ENCODE data around the gene STK32B. TPM values are rescaled to one million over a fixed set of nuclear protein-coding genes. Genes with fewer than 3 reads are reported as not detected.

The STK32B gene
- polyA plus RNA-seq, 2 of the 4 experiments (the other 2 are of a cell fraction), result 7.6 to 12.1 TPM

DNA sequence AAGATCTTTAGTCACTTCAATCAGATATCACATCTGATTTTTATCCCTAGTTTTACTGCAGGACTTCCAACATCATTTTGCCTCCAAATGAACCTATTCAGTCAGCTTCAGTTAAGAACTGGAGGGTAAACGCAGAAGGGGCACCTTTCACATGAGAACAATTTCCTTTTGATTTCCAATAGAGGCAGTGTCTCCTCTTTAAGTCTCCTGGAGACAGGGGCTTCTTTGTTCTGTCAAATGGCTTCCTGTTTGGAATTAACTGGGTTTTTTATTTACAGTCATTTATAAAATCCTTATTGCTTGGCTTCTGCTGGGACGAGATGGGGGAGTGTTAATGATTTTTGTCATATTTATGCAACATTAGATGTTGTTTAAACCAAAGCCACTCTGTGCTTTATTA lies 164.0 kb downstream of the STK32B start (continued):
- TF ChIP-seq HEYL (CRISPR knock-in tag; IDR thresholded peaks at IDR 0.05), result no peak

- H3K4me3 ChIP-seq, result no peak overlapping the region
- ATAC-seq, result no peak
- DNase-seq (ENCODE audit: low read depth in 1 of 2, low spot score in 1 of 2), result no peak
- H3K4me2 ChIP-seq, result no peak overlapping the region
- no peak for FAIRE-seq
- CTCF ChIA-PET, result no interaction called here
- no peaks in the 10 kb centered on the region for H3K4me1 ChIP-seq
- no peak overlapping the region for H3K27ac ChIP-seq
- POLR2A ChIA-PET, result no interaction called here
- TF ChIP-seq CEBPB (IDR thresholded peaks at IDR 0.05) (no peak), RAD21 (conservative IDR thresholded peaks at IDR 0.05 in 1 of 2, IDR thresholded peaks at IDR 0.05 in 1 of 2) (no peak), MYC (IDR thresholded peaks at IDR 0.05; ENCODE audit: borderline replicate concordance, low read length) (no peak), NR3C1 (IDR thresholded peaks at IDR 0.05) (no peak), GATA3 (IDR thresholded peaks at IDR 0.05; ENCODE audit: borderline replicate concordance) (no peak), HEYL (CRISPR knock-in tag; IDR thresholded peaks at IDR 0.05) (no peak), CBX8 (IDR thresholded peaks at IDR 0.05) (no peak), MAFK (IDR thresholded peaks at IDR 0.05; ENCODE audit: partially characterized antibody) (no peak), MAZ (IDR thresholded peaks at IDR 0.05; ENCODE audit: borderline replicate concordance, low read depth, low read length) (no peak)
- TF ChIP-seq, protein P1, sequence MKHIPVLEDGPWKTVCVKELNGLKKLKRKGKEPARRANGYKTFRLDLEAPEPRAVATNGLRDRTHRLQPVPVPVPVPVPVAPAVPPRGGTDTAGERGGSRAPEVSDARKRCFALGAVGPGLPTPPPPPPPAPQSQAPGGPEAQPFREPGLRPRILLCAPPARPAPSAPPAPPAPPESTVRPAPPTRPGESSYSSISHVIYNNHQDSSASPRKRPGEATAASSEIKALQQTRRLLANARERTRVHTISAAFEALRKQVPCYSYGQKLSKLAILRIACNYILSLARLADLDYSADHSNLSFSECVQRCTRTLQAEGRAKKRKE (CRISPR knock-in tag; IDR thresholded peaks at IDR 0.05; ENCODE audit: low read depth), result no peak
- TF ChIP-seq, protein P2, sequence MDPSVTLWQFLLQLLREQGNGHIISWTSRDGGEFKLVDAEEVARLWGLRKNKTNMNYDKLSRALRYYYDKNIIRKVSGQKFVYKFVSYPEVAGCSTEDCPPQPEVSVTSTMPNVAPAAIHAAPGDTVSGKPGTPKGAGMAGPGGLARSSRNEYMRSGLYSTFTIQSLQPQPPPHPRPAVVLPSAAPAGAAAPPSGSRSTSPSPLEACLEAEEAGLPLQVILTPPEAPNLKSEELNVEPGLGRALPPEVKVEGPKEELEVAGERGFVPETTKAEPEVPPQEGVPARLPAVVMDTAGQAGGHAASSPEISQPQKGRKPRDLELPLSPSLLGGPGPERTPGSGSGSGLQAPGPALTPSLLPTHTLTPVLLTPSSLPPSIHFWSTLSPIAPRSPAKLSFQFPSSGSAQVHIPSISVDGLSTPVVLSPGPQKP (IDR thresholded peaks at IDR 0.05; ENCODE audit: low read depth, low read length), result no peak
- H3K9me3 ChIP-seq, result no peaks in the 10 kb centered on the region; the same call in 2 of the 3 replicates
- 80% methylated on average over 1 of the region's 1 CpG for WGBS (ENCODE audit: missing lambda C conversion rate)
Observed at GRCh38 chr4:5217421-5217820, 166.1 kb downstream of the STK32B start.

GRCh38 chr4:5218376-5219069 lies 167.2 kb downstream of the STK32B start:
- WGBS (ENCODE audit: missing lambda C conversion rate), result 85% methylated on average over 10 of the region's 12 CpGs
- CTCF ChIA-PET, result interaction anchor here (1.7 kb wide), 1 partner anchor 16 kb away, joined by 5 read pairs; no protein-coding TSS in a partner anchor
- Histone ChIP-seq H3K4me1 (no peaks in the 10 kb centered on the region), H3K27ac (no peak overlapping the region), H3K4me2 (no peak overlapping the region), H3K4me3 (no peak overlapping the region), H3K9me3 (peaks cover 5% of the 10 kb centered on the region; the same call in 2 of the 3 replicates)
- TF ChIP-seq, protein P3, sequence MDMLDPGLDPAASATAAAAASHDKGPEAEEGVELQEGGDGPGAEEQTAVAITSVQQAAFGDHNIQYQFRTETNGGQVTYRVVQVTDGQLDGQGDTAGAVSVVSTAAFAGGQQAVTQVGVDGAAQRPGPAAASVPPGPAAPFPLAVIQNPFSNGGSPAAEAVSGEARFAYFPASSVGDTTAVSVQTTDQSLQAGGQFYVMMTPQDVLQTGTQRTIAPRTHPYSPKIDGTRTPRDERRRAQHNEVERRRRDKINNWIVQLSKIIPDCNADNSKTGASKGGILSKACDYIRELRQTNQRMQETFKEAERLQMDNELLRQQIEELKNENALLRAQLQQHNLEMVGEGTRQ (IDR thresholded peaks at IDR 0.05), result no peak
- TF ChIP-seq CEBPB (IDR thresholded peaks at IDR 0.05), result no peak
- no peak for TF ChIP-seq EP300 (IDR thresholded peaks at IDR 0.05)
- TF ChIP-seq NFE2L2 (conservative IDR thresholded peaks at IDR 0.05; ENCODE audit: low read length), result no peak
- no peak for TF ChIP-seq MAZ (IDR thresholded peaks at IDR 0.05; ENCODE audit: borderline replicate concordance, low read depth, low read length)
- no peak for TF ChIP-seq HOXB5 (CRISPR knock-in tag; IDR thresholded peaks at IDR 0.05)
- no peak for TF ChIP-seq FOSB (CRISPR knock-in tag; IDR thresholded peaks at IDR 0.05)
- no peak for TF ChIP-seq GATA3 (IDR thresholded peaks at IDR 0.05; ENCODE audit: borderline replicate concordance)
- TF ChIP-seq RFX5 (IDR thresholded peaks at IDR 0.05), result no peak
- TF ChIP-seq FOSL2 (IDR thresholded peaks at IDR 0.05), result no peak
- no peak for TF ChIP-seq FOSL2 (CRISPR knock-in tag; IDR thresholded peaks at IDR 0.05)
- no peak for TF ChIP-seq HDAC2 (IDR thresholded peaks at IDR 0.05)
- TF ChIP-seq RARB (CRISPR knock-in tag; IDR thresholded peaks at IDR 0.05), result no peak
- no peak for TF ChIP-seq MYC (IDR thresholded peaks at IDR 0.05; ENCODE audit: borderline replicate concordance, low read length)
- ATAC-seq (no peak), DNase-seq (ENCODE audit: low read depth in 1 of 2, low spot score in 1 of 2) (no peak), FAIRE-seq (no peak)
- POLR2A ChIA-PET, result no interaction called here

Data from A549 (cell line).